A549 (cell line): ENCODE results near the gene CAMK1G. TPM values are rescaled to one million over a fixed set of nuclear protein-coding genes. Genes with fewer than 3 reads are reported as not detected.

ENCODE experiments used
- ATAC-seq, 2 experiments: fragments of 200-7000 bp in 1 of 2; fragments of >200 bp in 1 of 2; cut with Nextera tagmentation in 1 of 2; cut with Tn5 transposase in 1 of 2; 3 replicates each; pipeline versions ENCODE4 v1.8.0 to v1.9.1; 2018 to 2020; ENCODE audit warnings: mild to moderate bottlenecking in 1 of 2, moderate library complexity in 1 of 2
- CTCF ChIA-PET: fragments of 300-600 bp; sonication (Branson Sonifier 250); formaldehyde crosslinking; extraction: SDS; loops from one replicate; lab custom pipeline; 2021; ENCODE audit warnings: antibody characterized with exemption, inconsistent platforms; lab: Yijun Ruan, JAX
- POLR2A ChIA-PET: fragments of 350-600 bp; formaldehyde crosslinking; extraction: SDS; loops from one replicate; lab custom pipeline; 2021; ENCODE audit warnings: antibody characterized with exemption, inconsistent platforms; lab: Yijun Ruan, JAX
- DNase-seq, 2 experiments: peaks; one replicate each; pipeline versions ENCODE4 v3.0.0 to v3.0.0-alpha.2; 2011 to 2016; ENCODE audit warnings: low read depth in 1 of 2, low spot score in 1 of 2
- FAIRE-seq: peaks from 2 replicates; lab custom pipeline; 2011; peaks lifted over from hg19 to GRCh38; lab: Jason Lieb, UNC
- H3K27ac ChIP-seq, 2 experiments: fragments of >200 bp; sonication (Bioruptor Twin); formaldehyde crosslinking; 3 replicates each; pipeline ENCODE4 v1.5.1; 2016 to 2017
- H3K4me1 ChIP-seq: fragments of >200 bp; sonication (Bioruptor Twin); formaldehyde crosslinking; 3 replicates; pipeline ENCODE4 v1.6.1; 2016
- H3K4me2 ChIP-seq: fragments of >200 bp; sonication (Bioruptor Twin); formaldehyde crosslinking; 3 replicates; pipeline ENCODE4 v1.6.1; 2016
- H3K4me3 ChIP-seq: fragments of >200 bp; sonication (Bioruptor Twin); formaldehyde crosslinking; 3 replicates; pipeline ENCODE4 v1.5.1; 2016
- H3K9me3 ChIP-seq: fragments of >200 bp; sonication (Bioruptor Twin); formaldehyde crosslinking; 3 replicates; pipeline ENCODE4 v1.6.1; 2016
- BHLHE40 ChIP-seq: IDR thresholded peaks from 2 replicates; pipeline ENCODE4 v1.6.1; 2012; ENCODE audit warnings: low read depth, low read length, inconsistent platforms
- CBX2 ChIP-seq: fragments of 200-600 bp; sonication (generic); IDR thresholded peaks from 2 replicates; pipeline ENCODE4 v1.6.1; 2016; ENCODE audit warnings: low read depth, mild to moderate bottlenecking, borderline replicate concordance
- CHD2 ChIP-seq: fragments of 150-350 bp; IDR thresholded peaks from 2 replicates; pipeline ENCODE4 v1.6.1; 2014; ENCODE audit warnings: low read length; ENCODE audit not compliant: partially characterized antibody
- EHMT2 ChIP-seq: fragments of 200-600 bp; sonication (generic); IDR thresholded peaks from 2 replicates; pipeline ENCODE4 v1.6.1; 2016; ENCODE audit warnings: antibody characterized with exemption, low read depth, mild to moderate bottlenecking, moderate library complexity
- FOXS1 ChIP-seq: fragments of 250-450 bp; sonication (Bioruptor Pico); IDR thresholded peaks from 2 replicates; pipeline ENCODE4 v1.5.0; 2020; ENCODE audit warnings: mild to moderate bottlenecking, moderate library complexity
- HDAC2 ChIP-seq: fragments of 200-600 bp; sonication (generic); IDR thresholded peaks from 2 replicates; pipeline ENCODE4 v1.6.1; 2016
- HOXB13 ChIP-seq: fragments of 250-450 bp; sonication (Bioruptor Pico); IDR thresholded peaks from 2 replicates; pipeline ENCODE4 v1.5.0; 2020; ENCODE audit warnings: low read depth, mild to moderate bottlenecking, moderate library complexity
- HOXB5 ChIP-seq: fragments of 250-450 bp; sonication (Bioruptor Pico); IDR thresholded peaks from 2 replicates; pipeline ENCODE4 v1.5.0; 2020; ENCODE audit warnings: mild to moderate bottlenecking, moderate library complexity
- JUNB ChIP-seq: fragments of >200 bp; sonication (Bioruptor Twin); formaldehyde crosslinking; IDR thresholded peaks from 2 replicates; pipeline ENCODE4 v1.6.1; 2016
- KDM1A ChIP-seq: fragments of 200-600 bp; sonication (generic); IDR thresholded peaks from 2 replicates; pipeline ENCODE4 v1.6.1; 2016; ENCODE audit warnings: low read depth, mild to moderate bottlenecking
- MAFK ChIP-seq: fragments of 450-650 bp; IDR thresholded peaks from 2 replicates; pipeline ENCODE4 v1.6.1; 2014; ENCODE audit not compliant: partially characterized antibody
- MYC ChIP-seq: IDR thresholded peaks from 2 replicates; pipeline ENCODE4 v1.6.1; 2012; ENCODE audit warnings: mild to moderate bottlenecking, inconsistent platforms, low read length, improper control_type of control experiment, borderline replicate concordance
- NR3C1 ChIP-seq: fragments of >200 bp; sonication (Bioruptor Twin); formaldehyde crosslinking; IDR thresholded peaks from 3 replicates; pipeline ENCODE4 v1.6.1; 2017
- POLR2A ChIP-seq: IDR thresholded peaks from 2 replicates; pipeline ENCODE4 v1.6.1; 2012; ENCODE audit warnings: mild to moderate bottlenecking, low read length
- RAD21 ChIP-seq, 2 experiments: fragments of >200 bp in 1 of 2; sonication (Bioruptor Twin) in 1 of 2; formaldehyde crosslinking in 1 of 2; IDR thresholded peaks in 1 of 2; conservative IDR thresholded peaks in 1 of 2; 2 replicates in 1 of 2; 3 replicates in 1 of 2; pipeline ENCODE4 v1.6.1; 2012 to 2018; ENCODE audit warnings: inconsistent platforms in 1 of 2
- RFX5 ChIP-seq: fragments of 450-650 bp; IDR thresholded peaks from 2 replicates; pipeline ENCODE4 v1.7.1; 2014; ENCODE audit warnings: antibody characterized with exemption, mild to moderate bottlenecking, moderate library complexity
- RNF2 ChIP-seq: fragments of 200-600 bp; sonication (generic); IDR thresholded peaks from 2 replicates; pipeline ENCODE4 v1.6.1; 2016; ENCODE audit warnings: low read depth, mild to moderate bottlenecking, antibody characterized with exemption, moderate library complexity, borderline replicate concordance
- TFCP2L1 ChIP-seq: fragments of 250-450 bp; sonication (Bioruptor Pico); IDR thresholded peaks from 2 replicates; pipeline ENCODE4 v1.5.0; 2021; ENCODE audit warnings: mild to moderate bottlenecking
- ZSCAN20 ChIP-seq: fragments of 250-450 bp; sonication (Bioruptor Pico); IDR thresholded peaks from 2 replicates; pipeline ENCODE4 v1.8.0; 2022; ENCODE audit warnings: mild to moderate bottlenecking, moderate library complexity
- WGBS: methylation state at CpG from one replicate; pipeline ENCODE4 v1.1.6; 2017; ENCODE audit errors: missing lambda C conversion rate; 5-methylcytosine and 5-hydroxymethylcytosine counted together
- polyA plus RNA-seq, 4 experiments: library from polyadenylated mRNA; depleted of rRNA in 3 of 4; stranded (reverse); fragments of >200 nt; fragmentation: RNase III in 1 of 4; extraction: RNeasy Plus Mini Kit Qiagen cat#74134 plus additional on column Dnase treatment in 1 of 4; gene quantifications; 2 replicates in 3 of 4; 3 replicates in 1 of 4; pipeline ENCODE4 v1.2.3, GENCODE V29; 2011 to 2017
- TF ChIP-seq, protein P1 (sequence below): fragments of 450-650 bp; IDR thresholded peaks from 2 replicates; pipeline ENCODE4 v1.6.1; 2014; ENCODE audit warnings: antibody characterized with exemption
- TF ChIP-seq, protein P2 (sequence below): fragments of >200 bp; sonication (Bioruptor Twin); formaldehyde crosslinking; IDR thresholded peaks from 2 replicates; pipeline ENCODE4 v1.6.1; 2016
- TF ChIP-seq, protein P3 (sequence below): IDR thresholded peaks from 2 replicates; pipeline ENCODE4 v1.6.1; 2012
- TF ChIP-seq, protein P4 (sequence below): fragments of 250-450 bp; sonication (Bioruptor Pico); IDR thresholded peaks from 2 replicates; pipeline ENCODE4 v1.5.0; 2020; ENCODE audit warnings: low read depth, mild to moderate bottlenecking, moderate library complexity
- TF ChIP-seq, protein P5 (sequence below): fragments of 250-450 bp; sonication (Bioruptor Pico); IDR thresholded peaks from 2 replicates; pipeline ENCODE4 v1.5.0; 2021; ENCODE audit warnings: mild to moderate bottlenecking, moderate library complexity, borderline replicate concordance
- TF ChIP-seq, protein P6 (sequence below): IDR thresholded peaks from 2 replicates; pipeline ENCODE4 v1.6.1; 2012
- TF ChIP-seq, protein P7 (sequence below): fragments of 150-350 bp; IDR thresholded peaks from 2 replicates; pipeline ENCODE4 v1.6.1; 2014; ENCODE audit warnings: low read depth, mild to moderate bottlenecking, low read length
- TF ChIP-seq, protein P8 (sequence below): IDR thresholded peaks from 2 replicates; pipeline ENCODE4 v1.6.1; 2012; ENCODE audit warnings: low read depth, borderline replicate concordance

CAMK1G gene
- polyA plus RNA-seq, 2 of the 4 experiments (the other 2 are of a cell fraction): 0.03 to 0.08 TPM

DNA sequence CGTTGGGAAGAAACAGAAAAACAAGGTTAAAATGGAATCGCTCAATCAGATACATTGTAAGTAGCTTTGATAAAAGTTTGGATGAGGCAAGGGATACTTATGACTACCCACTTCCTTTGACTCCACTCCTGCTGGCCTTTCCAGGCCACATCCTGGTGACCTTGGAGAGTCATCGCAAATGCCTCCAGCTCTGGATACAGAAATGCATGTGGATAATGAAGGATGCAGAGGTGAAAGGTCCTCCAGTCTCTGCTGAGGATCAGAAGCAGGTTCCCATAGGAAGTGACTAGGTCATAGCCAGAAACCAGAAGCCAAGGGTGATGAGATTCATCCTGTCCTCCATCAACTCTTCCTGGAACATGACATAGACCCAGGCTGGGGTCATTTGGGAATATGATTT is 6.2 kb upstream of the CAMK1G start:
- Histone ChIP-seq H3K27ac (no peak overlapping the region), H3K4me2 (no peak overlapping the region), H3K4me3 (no peak overlapping the region), H3K9me3 (no peaks in the 10 kb centered on the region), H3K4me1 (no peaks in the 10 kb centered on the region)
- no peak for ATAC-seq
- DNase-seq: no peak
- TF ChIP-seq ZSCAN20 (CRISPR knock-in tag) (no peak), HDAC2 (no peak), EHMT2 (no peak), RNF2 (no peak), KDM1A (no peak), TFCP2L1 (CRISPR knock-in tag) (no peak), BHLHE40 (no peak), RAD21 (conservative IDR thresholded peaks at IDR 0.05 in 1 of 2, IDR thresholded peaks at IDR 0.05 in 1 of 2) (no peak)
- TF ChIP-seq, protein P1, sequence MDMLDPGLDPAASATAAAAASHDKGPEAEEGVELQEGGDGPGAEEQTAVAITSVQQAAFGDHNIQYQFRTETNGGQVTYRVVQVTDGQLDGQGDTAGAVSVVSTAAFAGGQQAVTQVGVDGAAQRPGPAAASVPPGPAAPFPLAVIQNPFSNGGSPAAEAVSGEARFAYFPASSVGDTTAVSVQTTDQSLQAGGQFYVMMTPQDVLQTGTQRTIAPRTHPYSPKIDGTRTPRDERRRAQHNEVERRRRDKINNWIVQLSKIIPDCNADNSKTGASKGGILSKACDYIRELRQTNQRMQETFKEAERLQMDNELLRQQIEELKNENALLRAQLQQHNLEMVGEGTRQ: no peak
- TF ChIP-seq, protein P2, sequence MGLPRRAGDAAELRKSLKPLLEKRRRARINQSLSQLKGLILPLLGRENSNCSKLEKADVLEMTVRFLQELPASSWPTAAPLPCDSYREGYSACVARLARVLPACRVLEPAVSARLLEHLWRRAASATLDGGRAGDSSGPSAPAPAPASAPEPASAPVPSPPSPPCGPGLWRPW: no peak
- TF ChIP-seq, protein P3, sequence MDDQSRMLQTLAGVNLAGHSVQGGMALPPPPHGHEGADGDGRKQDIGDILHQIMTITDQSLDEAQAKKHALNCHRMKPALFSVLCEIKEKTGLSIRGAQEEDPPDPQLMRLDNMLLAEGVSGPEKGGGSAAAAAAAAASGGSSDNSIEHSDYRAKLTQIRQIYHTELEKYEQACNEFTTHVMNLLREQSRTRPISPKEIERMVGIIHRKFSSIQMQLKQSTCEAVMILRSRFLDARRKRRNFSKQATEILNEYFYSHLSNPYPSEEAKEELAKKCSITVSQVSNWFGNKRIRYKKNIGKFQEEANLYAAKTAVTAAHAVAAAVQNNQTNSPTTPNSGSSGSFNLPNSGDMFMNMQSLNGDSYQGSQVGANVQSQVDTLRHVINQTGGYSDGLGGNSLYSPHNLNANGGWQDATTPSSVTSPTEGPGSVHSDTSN: no peak
- TF ChIP-seq, protein P4, sequence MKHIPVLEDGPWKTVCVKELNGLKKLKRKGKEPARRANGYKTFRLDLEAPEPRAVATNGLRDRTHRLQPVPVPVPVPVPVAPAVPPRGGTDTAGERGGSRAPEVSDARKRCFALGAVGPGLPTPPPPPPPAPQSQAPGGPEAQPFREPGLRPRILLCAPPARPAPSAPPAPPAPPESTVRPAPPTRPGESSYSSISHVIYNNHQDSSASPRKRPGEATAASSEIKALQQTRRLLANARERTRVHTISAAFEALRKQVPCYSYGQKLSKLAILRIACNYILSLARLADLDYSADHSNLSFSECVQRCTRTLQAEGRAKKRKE (CRISPR knock-in tag): no peak
- TF ChIP-seq, protein P5, sequence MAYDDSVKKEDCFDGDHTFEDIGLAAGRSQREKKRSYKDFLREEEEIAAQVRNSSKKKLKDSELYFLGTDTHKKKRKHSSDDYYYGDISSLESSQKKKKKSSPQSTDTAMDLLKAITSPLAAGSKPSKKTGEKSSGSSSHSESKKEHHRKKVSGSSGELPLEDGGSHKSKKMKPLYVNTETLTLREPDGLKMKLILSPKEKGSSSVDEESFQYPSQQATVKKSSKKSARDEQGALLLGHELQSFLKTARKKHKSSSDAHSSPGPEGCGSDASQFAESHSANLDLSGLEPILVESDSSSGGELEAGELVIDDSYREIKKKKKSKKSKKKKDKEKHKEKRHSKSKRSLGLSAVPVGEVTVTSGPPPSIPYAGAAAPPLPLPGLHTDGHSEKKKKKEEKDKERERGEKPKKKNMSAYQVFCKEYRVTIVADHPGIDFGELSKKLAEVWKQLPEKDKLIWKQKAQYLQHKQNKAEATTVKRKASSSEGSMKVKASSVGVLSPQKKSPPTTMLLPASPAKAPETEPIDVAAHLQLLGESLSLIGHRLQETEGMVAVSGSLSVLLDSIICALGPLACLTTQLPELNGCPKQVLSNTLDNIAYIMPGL (CRISPR knock-in tag): no peak
- ChIA-PET POLR2A (no interaction called here), CTCF (interaction anchor here (0.7 to 7.5 kb wide), 32 partner anchors 8 to 374 kb away, joined by 3 to 67 read pairs (median 6); no protein-coding TSS in a partner anchor)
- no peak for FAIRE-seq
- WGBS: 95% methylated on average over 3 of the region's 3 CpGs

DNA sequence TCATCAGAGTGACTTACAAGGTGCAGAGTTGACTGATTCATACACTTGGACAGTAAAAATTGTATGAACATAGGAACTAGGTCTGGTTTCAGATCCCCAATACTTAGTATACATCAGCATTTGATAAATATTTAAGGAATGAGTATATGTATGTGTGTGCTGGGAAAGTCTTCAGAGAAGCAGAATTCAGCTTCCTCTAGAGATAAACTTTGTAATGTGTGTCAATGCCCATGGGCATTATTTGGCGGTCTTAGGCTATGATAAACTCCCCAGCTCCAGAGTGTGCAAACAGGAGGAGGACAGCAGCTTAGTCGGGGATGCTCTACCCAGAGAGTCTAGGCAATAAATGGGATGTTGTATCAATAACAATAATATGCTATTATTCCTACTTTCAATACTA is 2.9 kb upstream of the CAMK1G start:
- no peak overlapping the region for H3K4me2 ChIP-seq
- POLR2A ChIA-PET: no interaction called here
- H3K27ac ChIP-seq: no peak overlapping the region
- ATAC-seq: no peak
- no peak for DNase-seq
- no peak overlapping the region for H3K4me3 ChIP-seq
- CTCF ChIA-PET: interaction anchor here (0.7 to 4.2 kb wide), 5 partner anchors 11 to 116 kb away, joined by 3 to 18 read pairs (median 6); no protein-coding TSS in a partner anchor
- 44% methylated on average over 2 of the region's 2 CpGs for WGBS
- no peaks in the 10 kb centered on the region for H3K4me1 ChIP-seq
- no peak for TF ChIP-seq POLR2A
- TF ChIP-seq NR3C1: no peak
- no peak for TF ChIP-seq RAD21 (conservative IDR thresholded peaks at IDR 0.05 in 1 of 2, IDR thresholded peaks at IDR 0.05 in 1 of 2)
- no peak for TF ChIP-seq RFX5
- no peak for TF ChIP-seq MAFK
- no peak for TF ChIP-seq HOXB13 (CRISPR knock-in tag)
- TF ChIP-seq, protein P6, sequence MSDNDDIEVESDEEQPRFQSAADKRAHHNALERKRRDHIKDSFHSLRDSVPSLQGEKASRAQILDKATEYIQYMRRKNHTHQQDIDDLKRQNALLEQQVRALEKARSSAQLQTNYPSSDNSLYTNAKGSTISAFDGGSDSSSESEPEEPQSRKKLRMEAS: no peak
- no peak for TF ChIP-seq HOXB5 (CRISPR knock-in tag)
- TF ChIP-seq, protein P5 (CRISPR knock-in tag): no peak
- TF ChIP-seq KDM1A: no peak
- TF ChIP-seq MYC: no peak
- TF ChIP-seq FOXS1 (CRISPR knock-in tag): no peak
- TF ChIP-seq CBX2: no peak
- no peak for TF ChIP-seq JUNB
- no peak for TF ChIP-seq CHD2
- TF ChIP-seq, protein P7, sequence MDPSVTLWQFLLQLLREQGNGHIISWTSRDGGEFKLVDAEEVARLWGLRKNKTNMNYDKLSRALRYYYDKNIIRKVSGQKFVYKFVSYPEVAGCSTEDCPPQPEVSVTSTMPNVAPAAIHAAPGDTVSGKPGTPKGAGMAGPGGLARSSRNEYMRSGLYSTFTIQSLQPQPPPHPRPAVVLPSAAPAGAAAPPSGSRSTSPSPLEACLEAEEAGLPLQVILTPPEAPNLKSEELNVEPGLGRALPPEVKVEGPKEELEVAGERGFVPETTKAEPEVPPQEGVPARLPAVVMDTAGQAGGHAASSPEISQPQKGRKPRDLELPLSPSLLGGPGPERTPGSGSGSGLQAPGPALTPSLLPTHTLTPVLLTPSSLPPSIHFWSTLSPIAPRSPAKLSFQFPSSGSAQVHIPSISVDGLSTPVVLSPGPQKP: no peak
- TF ChIP-seq, protein P8, sequence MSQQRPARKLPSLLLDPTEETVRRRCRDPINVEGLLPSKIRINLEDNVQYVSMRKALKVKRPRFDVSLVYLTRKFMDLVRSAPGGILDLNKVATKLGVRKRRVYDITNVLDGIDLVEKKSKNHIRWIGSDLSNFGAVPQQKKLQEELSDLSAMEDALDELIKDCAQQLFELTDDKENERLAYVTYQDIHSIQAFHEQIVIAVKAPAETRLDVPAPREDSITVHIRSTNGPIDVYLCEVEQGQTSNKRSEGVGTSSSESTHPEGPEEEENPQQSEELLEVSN: no peak
- no peaks in the 10 kb centered on the region for H3K9me3 ChIP-seq
- FAIRE-seq: no peak
